ENCODE measurements around the gene LRAT.

DNA sequence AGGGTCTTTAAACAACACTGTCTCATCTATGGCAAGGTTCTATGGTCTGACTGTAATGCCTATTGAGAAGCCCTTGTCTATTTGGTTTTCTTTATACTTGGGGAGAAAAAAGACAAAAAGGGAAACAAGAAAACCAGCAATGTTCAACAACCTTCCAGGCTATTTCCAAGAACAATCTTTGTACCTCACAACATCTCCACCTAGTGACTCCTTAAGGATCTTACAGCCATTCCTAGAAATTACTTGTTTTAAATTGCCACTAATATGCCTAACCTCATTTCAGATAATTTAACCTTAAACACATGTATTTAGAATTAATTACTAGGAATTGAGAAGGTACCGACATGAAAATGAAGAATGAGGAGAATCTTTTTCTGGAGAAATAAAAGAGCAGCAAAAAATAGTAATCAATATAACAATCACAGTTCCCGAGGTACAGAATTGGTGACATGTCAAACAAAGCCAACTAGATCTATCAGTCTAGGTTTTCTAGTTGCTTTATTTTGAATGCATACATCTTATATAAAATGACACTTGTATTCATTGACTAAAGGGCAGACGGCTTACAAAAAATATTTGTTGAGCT is 35.7 kb downstream of the LRAT start:
- TF ChIP-seq, protein P1, sequence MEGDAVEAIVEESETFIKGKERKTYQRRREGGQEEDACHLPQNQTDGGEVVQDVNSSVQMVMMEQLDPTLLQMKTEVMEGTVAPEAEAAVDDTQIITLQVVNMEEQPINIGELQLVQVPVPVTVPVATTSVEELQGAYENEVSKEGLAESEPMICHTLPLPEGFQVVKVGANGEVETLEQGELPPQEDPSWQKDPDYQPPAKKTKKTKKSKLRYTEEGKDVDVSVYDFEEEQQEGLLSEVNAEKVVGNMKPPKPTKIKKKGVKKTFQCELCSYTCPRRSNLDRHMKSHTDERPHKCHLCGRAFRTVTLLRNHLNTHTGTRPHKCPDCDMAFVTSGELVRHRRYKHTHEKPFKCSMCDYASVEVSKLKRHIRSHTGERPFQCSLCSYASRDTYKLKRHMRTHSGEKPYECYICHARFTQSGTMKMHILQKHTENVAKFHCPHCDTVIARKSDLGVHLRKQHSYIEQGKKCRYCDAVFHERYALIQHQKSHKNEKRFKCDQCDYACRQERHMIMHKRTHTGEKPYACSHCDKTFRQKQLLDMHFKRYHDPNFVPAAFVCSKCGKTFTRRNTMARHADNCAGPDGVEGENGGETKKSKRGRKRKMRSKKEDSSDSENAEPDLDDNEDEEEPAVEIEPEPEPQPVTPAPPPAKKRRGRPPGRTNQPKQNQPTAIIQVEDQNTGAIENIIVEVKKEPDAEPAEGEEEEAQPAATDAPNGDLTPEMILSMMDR (IDR thresholded peaks at IDR 0.05; ENCODE audit: low read depth, low read length): peak; percentile 63
- TF ChIP-seq EZH2phosphoT487 (IDR thresholded peaks at IDR 0.05; ENCODE audit: low read depth): no peak
